Activated T-cell treated with anti-CD3 and anti-CD28 coated beads for 48 hours (primary cell): Measurements from ENCODE around the gene MTHFD2L.
"Not testable (repeated sequence)": the region's sequence is repeated elsewhere in the genome, so short reads cannot be mapped to it uniquely, and the experiment has no call there.

ENCODE experiments used
- DNase-seq: peaks from one replicate; pipeline ENCODE4 v3.0.0-alpha.2; 2020; ENCODE audit warnings: low read depth

Gene MTHFD2L

GRCh38 chr4:74335341-74336021 is 177.6 kb downstream of the MTHFD2L start:
- DNase-seq: no peak

GRCh38 chr4:74338792-74339333 is 180.9 kb downstream of the MTHFD2L start:
- DNase-seq: no peak

GRCh38 chr4:74339501-74339900 is 181.6 kb downstream of the MTHFD2L start:
- no peak for DNase-seq

GRCh38 chr4:74340421-74340820 is 182.5 kb downstream of the MTHFD2L start:
- not testable (repeated sequence) for DNase-seq

GRCh38 chr4:74344031-74344430 is 186.1 kb downstream of the MTHFD2L start:
- DNase-seq: no peak
